RWPE2 (cell line): ENCODE measurements around the gene MYOD1.
A peak's percentile ranks its signal among the peaks of the same experiment; 100 is the strongest.

Experiments
- ATAC-seq: fragments of 200-7000 bp; cut with Tn5 transposase; 3 replicates; pipeline ENCODE4 v1.9.1; 2021; ENCODE audit warnings: low read depth
- DNase-seq: peaks from one replicate; pipeline ENCODE4 v3.0.0-alpha.2; 2020; ENCODE audit warnings: low spot score
- H3K27ac ChIP-seq: fragments of 450-650 bp; 2 replicates; pipeline ENCODE4 v1.5.1; 2017; ENCODE audit warnings: mild to moderate bottlenecking; ENCODE audit not compliant: poor library complexity, severe bottlenecking
- H3K27me3 ChIP-seq: fragments of 250-450 bp; sonication (Bioruptor Pico); 2 replicates; pipeline ENCODE4 v1.5.1; 2021; ENCODE audit warnings: mild to moderate bottlenecking, moderate library complexity; ENCODE audit not compliant: insufficient read depth, poor library complexity, severe bottlenecking
- H3K36me3 ChIP-seq: fragments of 250-450 bp; sonication (Bioruptor Pico); 2 replicates; pipeline ENCODE4 v1.5.1; 2020; ENCODE audit warnings: low read depth, mild to moderate bottlenecking, moderate library complexity
- H3K4me1 ChIP-seq: fragments of 250-450 bp; sonication (Bioruptor Pico); 2 replicates; pipeline ENCODE4 v1.5.1; 2021; ENCODE audit warnings: mild to moderate bottlenecking, moderate library complexity; ENCODE audit not compliant: insufficient read depth, poor library complexity, severe bottlenecking
- H3K4me3 ChIP-seq: fragments of 250-450 bp; sonication (Bioruptor Pico); 2 replicates; pipeline ENCODE4 v1.5.1; 2021; ENCODE audit warnings: mild to moderate bottlenecking, moderate library complexity; ENCODE audit not compliant: severe bottlenecking
- H3K9me3 ChIP-seq: fragments of 250-450 bp; sonication (Bioruptor Pico); 2 replicates; pipeline ENCODE4 v1.5.1; 2021; ENCODE audit warnings: mild to moderate bottlenecking, moderate library complexity; ENCODE audit not compliant: severe bottlenecking
- CTCF ChIP-seq: fragments of 450-650 bp; IDR thresholded peaks from one replicate; pipeline ENCODE4 v1.5.1; 2017; ENCODE audit warnings: mild to moderate bottlenecking, moderate library complexity; ENCODE audit not compliant: poor library complexity, severe bottlenecking

MYOD1 gene

GRCh38 chr11:17683377-17684161 lies 35.8 kb upstream of the MYOD1 start:
- Histone ChIP-seq H3K9me3 (no peaks in the 10 kb centered on the region), H3K27me3 (no peaks in the 10 kb centered on the region), H3K4me1 (peaks cover 6% of the 10 kb centered on the region), H3K27ac (no peak overlapping the region), H3K4me3 (no peak overlapping the region), H3K36me3 (no peaks in the 10 kb centered on the region)
- ATAC-seq, result peak; percentile 84
- no peak for DNase-seq
- TF ChIP-seq CTCF, result no peak

- TF ChIP-seq CTCF, result no peak
- no peak overlapping the region for H3K27ac ChIP-seq
Measured at GRCh38 chr11:17684550-17684949, 34.8 kb upstream of the MYOD1 start.

GRCh38 chr11:17686231-17686980 lies 33.0 kb upstream of the MYOD1 start:
- no peak for TF ChIP-seq CTCF
- peaks cover 19% of the 10 kb centered on the region for H3K27me3 ChIP-seq
- H3K4me1 ChIP-seq, result peaks cover 6% of the 10 kb centered on the region
- H3K4me3 ChIP-seq, result no peak overlapping the region
- H3K9me3 ChIP-seq, result no peaks in the 10 kb centered on the region
- no peak overlapping the region for H3K27ac ChIP-seq
- no peak for DNase-seq
- no peak for ATAC-seq
- no peaks in the 10 kb centered on the region for H3K36me3 ChIP-seq

More at GRCh38 chr11:17684550-17684949, 34.8 kb upstream of the MYOD1 start:
- H3K4me3 ChIP-seq, result no peak overlapping the region
- ATAC-seq (no peak), DNase-seq (no peak)
- peaks cover 6% of the 10 kb centered on the region for H3K4me1 ChIP-seq
- no peaks in the 10 kb centered on the region for H3K9me3 ChIP-seq
- H3K36me3 ChIP-seq, result no peaks in the 10 kb centered on the region
- peaks cover under 1% of the 10 kb centered on the region for H3K27me3 ChIP-seq

- Histone ChIP-seq H3K36me3 (no peaks in the 10 kb centered on the region), H3K27me3 (peaks cover 36% of the 10 kb centered on the region), H3K9me3 (no peaks in the 10 kb centered on the region), H3K27ac (no peak overlapping the region), H3K4me1 (peaks cover 6% of the 10 kb centered on the region), H3K4me3 (no peak overlapping the region)
- DNase-seq (no peak), ATAC-seq (no peak)
- TF ChIP-seq CTCF, result no peak
Measured at GRCh38 chr11:17687946-17688670, 31.3 kb upstream of the MYOD1 start.
